ENCODE measurements around the gene RAB3B. TPM values are rescaled to one million over a fixed set of nuclear protein-coding genes. Genes with fewer than 3 reads are reported as not detected.

Gene RAB3B
- total RNA-seq, 1 donor from 2014 or later, result 20.4 TPM

GRCh38 chr1:51870603-51871350 is 119.7 kb downstream of the RAB3B start:
- TF ChIP-seq EZH2 (IDR thresholded peaks at IDR 0.05) (no peak), EZH2phosphoT487 (IDR thresholded peaks at IDR 0.05) (no peak), CTCF (IDR thresholded peaks at IDR 0.05) (no peak)
- peaks cover 98% of the 10 kb centered on the region for H3K79me2 ChIP-seq (ENCODE audit: low read depth)
- H2AFZ ChIP-seq (replicated peaks), result no peak overlapping the region
- H3F3A ChIP-seq (ENCODE audit: low read depth), result no peaks in the 10 kb centered on the region
- no peak overlapping the region for H3K4me3 Mint-ChIP-seq
- no peak for DNase-seq (ENCODE audit: low spot score)
- H3K27ac ChIP-seq, result no peak overlapping the region
- no peaks in the 10 kb centered on the region for H3K36me3 ChIP-seq
- peaks cover 11% of the 10 kb centered on the region for H3K36me3 Mint-ChIP-seq
- no peak overlapping the region for H3K9ac ChIP-seq
- no peaks in the 10 kb centered on the region for H3K9me3 Mint-ChIP-seq
- no peak overlapping the region for H3K27ac Mint-ChIP-seq
- no peak overlapping the region for H3K4me3 ChIP-seq
- no peaks in the 10 kb centered on the region for H3K27me3 Mint-ChIP-seq (ENCODE audit: insufficient read depth, low read depth)
- H3K9me3 ChIP-seq (ENCODE audit: low read depth), result no peaks in the 10 kb centered on the region
- H3K4me1 Mint-ChIP-seq, result peaks cover 11% of the 10 kb centered on the region
- no peaks in the 10 kb centered on the region for H3K27me3 ChIP-seq
- H4K20me1 ChIP-seq (ENCODE audit: low read depth), result peaks cover 34% of the 10 kb centered on the region
- H3K4me1 ChIP-seq, result peaks cover 7% of the 10 kb centered on the region
- no peak overlapping the region for H3K4me2 ChIP-seq

- H3K36me3 ChIP-seq, result no peaks in the 10 kb centered on the region
- no peak for TF ChIP-seq CTCF (IDR thresholded peaks at IDR 0.05)
- no peak for TF ChIP-seq EZH2phosphoT487 (IDR thresholded peaks at IDR 0.05)
- no peak for TF ChIP-seq EZH2 (IDR thresholded peaks at IDR 0.05)
- Mint-ChIP-seq H3K9me3 (no peaks in the 10 kb centered on the region), H3K4me3 (no peak overlapping the region), H3K4me1 (peaks cover 2% of the 10 kb centered on the region), H3K36me3 (peaks cover 8% of the 10 kb centered on the region), H3K27me3 (ENCODE audit: insufficient read depth, low read depth) (peaks cover 3% of the 10 kb centered on the region), H3K27ac (no peak overlapping the region)
- H3K27me3 ChIP-seq, result no peaks in the 10 kb centered on the region
- no peak overlapping the region for H3K4me2 ChIP-seq
- DNase-seq (ENCODE audit: low spot score), result no peak
- no peak overlapping the region for H2AFZ ChIP-seq (replicated peaks)
- no peak overlapping the region for H3K4me3 ChIP-seq
- H3K9me3 ChIP-seq (ENCODE audit: low read depth), result no peaks in the 10 kb centered on the region
- H3F3A ChIP-seq (ENCODE audit: low read depth), result no peaks in the 10 kb centered on the region
- H3K4me1 ChIP-seq, result no peaks in the 10 kb centered on the region
- no peak overlapping the region for H3K27ac ChIP-seq
- H3K9ac ChIP-seq, result no peak overlapping the region
- H4K20me1 ChIP-seq (ENCODE audit: low read depth), result peaks cover 33% of the 10 kb centered on the region
- H3K79me2 ChIP-seq (ENCODE audit: low read depth), result peaks cover 98% of the 10 kb centered on the region
Observed at GRCh38 chr1:51867479-51868232, 122.8 kb downstream of the RAB3B start.

DNA sequence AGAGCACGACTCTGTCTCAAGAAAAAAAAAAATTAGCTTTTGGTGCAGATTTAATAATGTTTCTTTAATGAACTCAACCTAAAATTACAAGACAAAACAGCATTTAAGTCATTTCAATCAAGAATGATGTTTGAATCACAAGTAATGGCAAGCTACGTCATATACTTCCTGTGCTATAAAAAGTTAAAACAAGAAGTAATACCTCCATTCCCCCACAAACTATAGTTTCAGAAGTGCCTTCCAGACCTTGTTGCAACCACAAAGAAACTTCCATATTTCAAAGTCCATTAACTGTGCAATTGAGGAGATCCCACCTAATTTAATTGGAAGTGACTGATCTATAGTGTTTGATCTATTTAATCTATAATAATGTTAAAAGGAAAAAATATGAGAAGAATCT is 127.1 kb downstream of the RAB3B start:
- H3K27ac Mint-ChIP-seq, result no peak overlapping the region
- H3K4me3 Mint-ChIP-seq, result no peak overlapping the region
- Histone ChIP-seq H3K9ac (no peak overlapping the region), H3K9me3 (ENCODE audit: low read depth) (no peaks in the 10 kb centered on the region), H3K4me1 (no peaks in the 10 kb centered on the region), H3K4me2 (no peak overlapping the region), H3K27ac (no peak overlapping the region), H3K36me3 (no peaks in the 10 kb centered on the region), H3K4me3 (no peak overlapping the region), H4K20me1 (ENCODE audit: low read depth) (peaks cover 22% of the 10 kb centered on the region), H2AFZ (replicated peaks) (no peak overlapping the region), H3K27me3 (no peaks in the 10 kb centered on the region), H3K79me2 (ENCODE audit: low read depth) (peaks cover 89% of the 10 kb centered on the region), H3F3A (ENCODE audit: low read depth) (no peaks in the 10 kb centered on the region)
- H3K36me3 Mint-ChIP-seq, result peaks cover 1% of the 10 kb centered on the region
- DNase-seq (ENCODE audit: low spot score), result no peak
- no peak for TF ChIP-seq EZH2phosphoT487 (IDR thresholded peaks at IDR 0.05)
- no peak for TF ChIP-seq EZH2 (IDR thresholded peaks at IDR 0.05)
- no peak for TF ChIP-seq CTCF (IDR thresholded peaks at IDR 0.05)
- no peaks in the 10 kb centered on the region for H3K4me1 Mint-ChIP-seq
- H3K27me3 Mint-ChIP-seq (ENCODE audit: insufficient read depth, low read depth), result peaks cover 3% of the 10 kb centered on the region
- no peaks in the 10 kb centered on the region for H3K9me3 Mint-ChIP-seq
